ENCODE results near the gene IL26.

- TF ChIP-seq POLR2A (IDR thresholded peaks at IDR 0.05) (no peak), CTCF (IDR thresholded peaks at IDR 0.05) (no peak), EP300 (IDR thresholded peaks at IDR 0.05) (no peak)
Observed at GRCh38 chr12:68176257-68176656, 49.4 kb downstream of the IL26 start.

Data from upper lobe of left lung (tissue), 4 donors.